ENCODE measurements around the gene ST8SIA4. TPM values are rescaled to one million over a fixed set of nuclear protein-coding genes. Genes with fewer than 3 reads are reported as not detected.

ST8SIA4 gene
- total and polyA plus RNA-seq, 5 donors from 2014 or later, result 18.8 to 55.2 (median 29.5) TPM

- Histone ChIP-seq H3K27ac (ENCODE audit: insufficient read depth, low read length, poor library complexity, severe bottlenecking) (no peak overlapping the region), H3K4me1 (ENCODE audit: control insufficient read depth, insufficient read depth, low read length, poor library complexity, severe bottlenecking) (no peaks in the 10 kb centered on the region), H3K27me3 (ENCODE audit: control insufficient read depth, insufficient read depth, low read length) (no peaks in the 10 kb centered on the region), H3K36me3 (ENCODE audit: control insufficient read depth, insufficient read depth, low read length) (no peaks in the 10 kb centered on the region), H3K4me3 (ENCODE audit: low read depth, low read length) (no peak overlapping the region), H3K9me3 (ENCODE audit: control insufficient read depth in 2 of 2, low read length in 2 of 2) (no peaks in the 10 kb centered on the region)
- no peaks in the 10 kb centered on the region for H3K36me3 Mint-ChIP-seq
- peak overlapping the region in 1 of 3 donors; percentile 43 for H3K27ac Mint-ChIP-seq
- no peak overlapping the region for H3K4me3 Mint-ChIP-seq
- H3K9me3 Mint-ChIP-seq, result peaks cover 0 to 6% (median 0%) of the 10 kb centered on the region in 7 donors
- DNase-seq (no peak), ATAC-seq (ENCODE audit: low read depth in 2 of 2) (no peak)
- H3K4me1 Mint-ChIP-seq, result peaks cover 0 to 5% (median 0%) of the 10 kb centered on the region in 4 donors
- H3K27me3 Mint-ChIP-seq, result no peaks in the 10 kb centered on the region
These were observed 134.9 kb downstream of the ST8SIA4 start for GRCh38 chr5:100768221-100768620.

- ATAC-seq (ENCODE audit: low read depth in 2 of 2) (no peak), DNase-seq (no peak)
- Histone ChIP-seq H3K36me3 (ENCODE audit: control insufficient read depth, insufficient read depth, low read length) (no peaks in the 10 kb centered on the region), H3K9me3 (ENCODE audit: control insufficient read depth in 2 of 2, low read length in 2 of 2) (no peaks in the 10 kb centered on the region), H3K4me1 (ENCODE audit: control insufficient read depth, insufficient read depth, low read length, poor library complexity, severe bottlenecking) (no peaks in the 10 kb centered on the region), H3K4me3 (ENCODE audit: low read depth, low read length) (no peak overlapping the region), H3K27ac (ENCODE audit: insufficient read depth, low read length, poor library complexity, severe bottlenecking) (no peak overlapping the region), H3K27me3 (ENCODE audit: control insufficient read depth, insufficient read depth, low read length) (no peaks in the 10 kb centered on the region)
- H3K4me1 Mint-ChIP-seq, result peaks cover 0 to 4% (median 0%) of the 10 kb centered on the region in 4 donors
- H3K4me3 Mint-ChIP-seq, result no peak overlapping the region
- H3K27ac Mint-ChIP-seq, result no peak overlapping the region
- H3K9me3 Mint-ChIP-seq, result no peaks in the 10 kb centered on the region
- no peaks in the 10 kb centered on the region for H3K27me3 Mint-ChIP-seq
- no peaks in the 10 kb centered on the region for H3K36me3 Mint-ChIP-seq
These were observed 140.1 kb downstream of the ST8SIA4 start for GRCh38 chr5:100762995-100763394.

DNA sequence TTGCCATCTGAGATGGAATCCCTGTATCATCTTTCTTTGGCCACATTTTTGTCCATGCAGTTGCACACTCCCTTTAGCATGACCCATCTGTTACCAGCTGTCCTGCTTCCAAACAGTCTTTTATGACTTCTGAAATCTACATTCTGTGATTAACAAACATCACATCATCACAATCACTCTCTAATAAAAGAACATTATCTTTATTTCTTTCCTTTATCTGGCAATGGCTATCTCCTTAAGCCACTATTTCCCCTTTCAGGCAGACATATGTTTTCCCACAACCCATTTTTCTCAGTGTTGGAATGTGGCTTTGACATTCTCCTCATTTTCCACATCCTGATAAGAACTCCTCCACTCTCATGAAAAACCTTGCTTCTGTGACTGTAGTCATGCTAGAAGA, 141.0 kb downstream of the ST8SIA4 start:
- no peak overlapping the region for H3K27ac ChIP-seq (ENCODE audit: insufficient read depth, low read length, poor library complexity, severe bottlenecking)
- H3K27ac Mint-ChIP-seq, result no peak overlapping the region
- no peaks in the 10 kb centered on the region for H3K4me1 ChIP-seq (ENCODE audit: control insufficient read depth, insufficient read depth, low read length, poor library complexity, severe bottlenecking)
- H3K4me3 ChIP-seq (ENCODE audit: low read depth, low read length), result no peak overlapping the region
- H3K4me1 Mint-ChIP-seq, result peaks cover 0 to 4% (median 0%) of the 10 kb centered on the region in 4 donors
- no peaks in the 10 kb centered on the region for H3K27me3 Mint-ChIP-seq
- H3K9me3 Mint-ChIP-seq, result no peaks in the 10 kb centered on the region
- no peaks in the 10 kb centered on the region for H3K36me3 Mint-ChIP-seq
- H3K27me3 ChIP-seq (ENCODE audit: control insufficient read depth, insufficient read depth, low read length), result no peaks in the 10 kb centered on the region
- no peak for DNase-seq
- H3K36me3 ChIP-seq (ENCODE audit: control insufficient read depth, insufficient read depth, low read length), result no peaks in the 10 kb centered on the region
- no peak overlapping the region for H3K4me3 Mint-ChIP-seq
- H3K9me3 ChIP-seq (ENCODE audit: control insufficient read depth in 2 of 2, low read length in 2 of 2), result no peaks in the 10 kb centered on the region
- ATAC-seq (ENCODE audit: low read depth in 2 of 2), result no peak

DNA sequence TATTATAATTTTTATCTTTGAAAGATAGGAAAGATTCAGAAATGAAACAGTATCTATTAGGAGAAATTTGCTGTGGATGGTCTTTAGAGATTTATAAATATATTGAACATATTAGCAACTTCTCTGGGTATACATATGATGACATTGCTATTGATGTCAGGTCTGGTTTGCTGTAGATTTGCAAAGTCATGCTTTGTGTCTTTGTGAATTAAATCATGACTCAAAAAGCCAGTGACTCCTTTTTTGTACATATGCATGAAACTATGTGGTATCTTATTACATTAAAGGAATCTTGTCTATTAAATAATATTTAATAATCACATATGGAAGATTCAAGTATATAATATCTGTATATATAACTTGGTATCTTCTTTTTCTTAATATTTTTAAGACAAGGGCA, 141.9 kb downstream of the ST8SIA4 start:
- Mint-ChIP-seq H3K4me3 (no peak overlapping the region), H3K27me3 (no peaks in the 10 kb centered on the region), H3K36me3 (no peaks in the 10 kb centered on the region), H3K9me3 (no peaks in the 10 kb centered on the region), H3K27ac (no peak overlapping the region), H3K4me1 (peaks cover 0 to 4% (median 0%) of the 10 kb centered on the region in 4 donors)
- Histone ChIP-seq H3K27ac (ENCODE audit: insufficient read depth, low read length, poor library complexity, severe bottlenecking) (no peak overlapping the region), H3K9me3 (ENCODE audit: control insufficient read depth in 2 of 2, low read length in 2 of 2) (no peaks in the 10 kb centered on the region), H3K4me3 (ENCODE audit: low read depth, low read length) (no peak overlapping the region), H3K4me1 (ENCODE audit: control insufficient read depth, insufficient read depth, low read length, poor library complexity, severe bottlenecking) (no peaks in the 10 kb centered on the region), H3K27me3 (ENCODE audit: control insufficient read depth, insufficient read depth, low read length) (no peaks in the 10 kb centered on the region), H3K36me3 (ENCODE audit: control insufficient read depth, insufficient read depth, low read length) (no peaks in the 10 kb centered on the region)
- ATAC-seq (ENCODE audit: low read depth in 2 of 2), result no peak
- DNase-seq, result no peak

- Histone ChIP-seq H3K36me3 (ENCODE audit: control insufficient read depth, insufficient read depth, low read length) (no peaks in the 10 kb centered on the region), H3K4me3 (ENCODE audit: low read depth, low read length) (no peak overlapping the region), H3K9me3 (ENCODE audit: control insufficient read depth in 2 of 2, low read length in 2 of 2) (no peaks in the 10 kb centered on the region), H3K27me3 (ENCODE audit: control insufficient read depth, insufficient read depth, low read length) (no peaks in the 10 kb centered on the region), H3K4me1 (ENCODE audit: control insufficient read depth, insufficient read depth, low read length, poor library complexity, severe bottlenecking) (no peaks in the 10 kb centered on the region), H3K27ac (ENCODE audit: insufficient read depth, low read length, poor library complexity, severe bottlenecking) (no peak overlapping the region)
- DNase-seq, result no peak
- Mint-ChIP-seq H3K4me3 (no peak overlapping the region), H3K36me3 (no peaks in the 10 kb centered on the region), H3K4me1 (peaks cover 0 to 4% (median 0%) of the 10 kb centered on the region in 4 donors), H3K9me3 (no peaks in the 10 kb centered on the region), H3K27me3 (no peaks in the 10 kb centered on the region), H3K27ac (no peak overlapping the region)
- ATAC-seq (ENCODE audit: low read depth in 2 of 2), result no peak
These were observed 142.4 kb downstream of the ST8SIA4 start for GRCh38 chr5:100760688-100761087.

DNA sequence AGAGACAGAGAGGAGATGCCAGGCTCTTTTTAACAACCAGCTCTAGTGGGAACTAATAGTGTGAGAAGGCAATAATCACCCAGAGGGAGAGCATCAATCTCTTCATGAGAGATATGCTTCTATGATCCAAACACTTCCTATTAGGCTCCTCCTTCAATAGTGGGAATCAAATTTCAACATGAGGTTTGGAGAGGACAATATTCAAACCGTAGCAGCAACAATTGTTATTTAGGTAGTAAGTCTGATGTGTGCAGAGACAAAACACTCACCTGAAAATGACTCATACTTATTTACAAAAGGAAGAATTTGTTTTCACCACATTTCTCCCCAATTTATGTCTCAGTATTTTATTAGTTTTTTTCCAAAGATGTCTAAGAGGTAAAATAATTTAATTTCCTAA, 144.3 kb downstream of the ST8SIA4 start:
- Mint-ChIP-seq H3K9me3 (peaks cover 0 to 5% (median 0%) of the 10 kb centered on the region in 7 donors), H3K4me1 (peaks cover 0 to 4% (median 0%) of the 10 kb centered on the region in 4 donors), H3K27me3 (no peaks in the 10 kb centered on the region), H3K4me3 (no peak overlapping the region), H3K27ac (no peak overlapping the region), H3K36me3 (no peaks in the 10 kb centered on the region)
- no peak for ATAC-seq (ENCODE audit: low read depth in 2 of 2)
- H3K4me3 ChIP-seq (ENCODE audit: low read depth, low read length), result no peak overlapping the region
- H3K9me3 ChIP-seq (ENCODE audit: control insufficient read depth in 2 of 2, low read length in 2 of 2), result no peaks in the 10 kb centered on the region
- H3K27me3 ChIP-seq (ENCODE audit: control insufficient read depth, insufficient read depth, low read length), result no peaks in the 10 kb centered on the region
- H3K36me3 ChIP-seq (ENCODE audit: control insufficient read depth, insufficient read depth, low read length), result no peaks in the 10 kb centered on the region
- H3K4me1 ChIP-seq (ENCODE audit: control insufficient read depth, insufficient read depth, low read length, poor library complexity, severe bottlenecking), result no peaks in the 10 kb centered on the region
- H3K27ac ChIP-seq (ENCODE audit: insufficient read depth, low read length, poor library complexity, severe bottlenecking), result no peak overlapping the region
- no peak for DNase-seq

DNA sequence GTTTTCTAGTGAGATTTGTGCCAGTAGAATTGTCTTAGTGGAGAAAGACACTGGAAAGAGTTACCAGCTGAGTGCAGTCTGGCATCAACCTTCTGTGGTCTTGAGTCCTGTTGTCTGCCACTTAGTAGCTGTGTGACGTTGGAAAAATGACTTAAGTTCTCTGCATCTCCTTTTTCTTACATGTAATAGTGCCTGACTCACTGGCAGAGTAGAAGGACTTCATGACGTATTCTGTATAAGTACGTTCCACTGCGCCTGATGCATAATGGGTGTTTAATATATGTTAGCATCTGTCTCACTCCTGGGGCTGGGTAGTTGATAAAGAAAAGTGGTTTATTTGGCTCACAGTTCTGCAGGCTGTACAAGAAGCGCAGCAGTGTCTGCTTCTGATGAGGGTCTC, 144.8 kb downstream of the ST8SIA4 start:
- Mint-ChIP-seq H3K27ac (no peak overlapping the region), H3K4me3 (no peak overlapping the region), H3K9me3 (peaks cover 0 to 5% (median 0%) of the 10 kb centered on the region in 7 donors), H3K36me3 (no peaks in the 10 kb centered on the region), H3K27me3 (no peaks in the 10 kb centered on the region), H3K4me1 (peaks cover 0 to 4% (median 0%) of the 10 kb centered on the region in 4 donors)
- Histone ChIP-seq H3K27ac (ENCODE audit: insufficient read depth, low read length, poor library complexity, severe bottlenecking) (no peak overlapping the region), H3K9me3 (ENCODE audit: control insufficient read depth in 2 of 2, low read length in 2 of 2) (no peaks in the 10 kb centered on the region), H3K4me3 (ENCODE audit: low read depth, low read length) (no peak overlapping the region), H3K36me3 (ENCODE audit: control insufficient read depth, insufficient read depth, low read length) (no peaks in the 10 kb centered on the region), H3K27me3 (ENCODE audit: control insufficient read depth, insufficient read depth, low read length) (no peaks in the 10 kb centered on the region), H3K4me1 (ENCODE audit: control insufficient read depth, insufficient read depth, low read length, poor library complexity, severe bottlenecking) (no peaks in the 10 kb centered on the region)
- ATAC-seq (ENCODE audit: low read depth in 2 of 2), result no peak
- DNase-seq, result no peak

- Mint-ChIP-seq H3K27ac (no peak overlapping the region), H3K4me1 (peaks cover 0 to 4% (median 0%) of the 10 kb centered on the region in 4 donors), H3K9me3 (peaks cover 0 to 5% (median 0%) of the 10 kb centered on the region in 7 donors), H3K36me3 (no peaks in the 10 kb centered on the region), H3K27me3 (no peaks in the 10 kb centered on the region), H3K4me3 (no peak overlapping the region)
- Histone ChIP-seq H3K4me1 (ENCODE audit: control insufficient read depth, insufficient read depth, low read length, poor library complexity, severe bottlenecking) (no peaks in the 10 kb centered on the region), H3K27ac (ENCODE audit: insufficient read depth, low read length, poor library complexity, severe bottlenecking) (no peak overlapping the region), H3K36me3 (ENCODE audit: control insufficient read depth, insufficient read depth, low read length) (no peaks in the 10 kb centered on the region), H3K27me3 (ENCODE audit: control insufficient read depth, insufficient read depth, low read length) (no peaks in the 10 kb centered on the region), H3K4me3 (ENCODE audit: low read depth, low read length) (no peak overlapping the region), H3K9me3 (ENCODE audit: control insufficient read depth in 2 of 2, low read length in 2 of 2) (no peaks in the 10 kb centered on the region)
- ATAC-seq (ENCODE audit: low read depth in 2 of 2), result no peak
- no peak for DNase-seq
These were observed 145.5 kb downstream of the ST8SIA4 start for GRCh38 chr5:100757618-100758017.
